Fibroblast of the conjunctiva (primary cell): ENCODE results near the gene TRPM4.
"Not testable (repeated sequence)": the region's sequence is repeated elsewhere in the genome, so short reads cannot be mapped to it uniquely, and the experiment has no call there.

Experiments used
- DNase-seq: peaks from one replicate; pipeline ENCODE4 v3.0.0-alpha.2; 2010; ENCODE audit warnings: low read depth

TRPM4 gene

GRCh38 chr19:49190781-49191180 lies 33.2 kb downstream of the TRPM4 start:
- no peak for DNase-seq

- DNase-seq = no peak
Observed at GRCh38 chr19:49193822-49194394, 36.3 kb downstream of the TRPM4 start.

- DNase-seq = no peak
Observed at GRCh38 chr19:49194408-49194807, 36.8 kb downstream of the TRPM4 start.

- DNase-seq = no peak
Observed at GRCh38 chr19:49196527-49197240, 39.1 kb downstream of the TRPM4 start.

- DNase-seq = no peak
Observed at GRCh38 chr19:49200238-49200862, 42.8 kb downstream of the TRPM4 start.

- DNase-seq = no peak
Observed at GRCh38 chr19:49201042-49201441, 43.5 kb downstream of the TRPM4 start.

GRCh38 chr19:49205114-49205513 lies 47.5 kb downstream of the TRPM4 start:
- DNase-seq = no peak

GRCh38 chr19:49209502-49209901 lies 51.9 kb downstream of the TRPM4 start:
- DNase-seq = not testable (repeated sequence)

- no peak for DNase-seq
Observed at GRCh38 chr19:49210108-49210900, 52.7 kb downstream of the TRPM4 start.

- no peak for DNase-seq
Observed at GRCh38 chr19:49210901-49211451, 53.4 kb downstream of the TRPM4 start.

GRCh38 chr19:49212016-49212701 lies 54.6 kb downstream of the TRPM4 start:
- no peak for DNase-seq

- no peak for DNase-seq
Observed at GRCh38 chr19:49213791-49214190, 56.2 kb downstream of the TRPM4 start.

- no peak for DNase-seq
Observed at GRCh38 chr19:49214701-49215100, 57.1 kb downstream of the TRPM4 start.

GRCh38 chr19:49216071-49216470 lies 58.5 kb downstream of the TRPM4 start:
- DNase-seq = no peak

GRCh38 chr19:49217382-49217781 lies 59.8 kb downstream of the TRPM4 start:
- no peak for DNase-seq

- no peak for DNase-seq
Observed at GRCh38 chr19:49222011-49222410, 64.4 kb downstream of the TRPM4 start.

GRCh38 chr19:49222528-49222927 lies 64.9 kb downstream of the TRPM4 start:
- DNase-seq = no peak

- DNase-seq = no peak
Observed at GRCh38 chr19:49223472-49223871, 65.9 kb downstream of the TRPM4 start.

GRCh38 chr19:49224441-49224840 lies 66.8 kb downstream of the TRPM4 start:
- not testable (repeated sequence) for DNase-seq

GRCh38 chr19:49224879-49225278 lies 67.3 kb downstream of the TRPM4 start:
- no peak for DNase-seq

GRCh38 chr19:49229416-49229815 lies 71.8 kb downstream of the TRPM4 start:
- no peak for DNase-seq

- DNase-seq = no peak
Observed at GRCh38 chr19:49231389-49231788, 73.8 kb downstream of the TRPM4 start.
